HepG2 (cell line): ENCODE results near the gene ITGA7. TPM values are rescaled to one million over a fixed set of nuclear protein-coding genes. Genes with fewer than 3 reads are reported as not detected.

ENCODE experiments used
- ATF7-NPFF ChIP-seq: sonication (generic); formaldehyde crosslinking; IDR thresholded peaks from 2 replicates; pipeline ENCODE4 v1.8.1; 2023; ENCODE audit warnings: mild to moderate bottlenecking, low read depth, missing genetic modification reagents, moderate library complexity
- FOXM1 ChIP-seq: sonication (generic); formaldehyde crosslinking; IDR thresholded peaks from 2 replicates; pipeline ENCODE4 v1.5.0; 2020; ENCODE audit warnings: missing genetic modification reagents
- IKZF1 ChIP-seq: fragments of 450-650 bp; IDR thresholded peaks from 2 replicates; pipeline ENCODE4 v1.7.1; 2016
- ISL2 ChIP-seq: sonication (generic); formaldehyde crosslinking; IDR thresholded peaks from 2 replicates; pipeline ENCODE4 v1.5.0; 2020; ENCODE audit warnings: missing genetic modification reagents
- MED1 ChIP-seq: sonication (generic); formaldehyde crosslinking; IDR thresholded peaks from 2 replicates; pipeline ENCODE4 v1.4.0; 2020; ENCODE audit warnings: missing genetic modification reagents
- NCOR1 ChIP-seq: fragments of 200-600 bp; sonication (generic); IDR thresholded peaks from 2 replicates; pipeline ENCODE4 v1.7.0; 2017; ENCODE audit warnings: antibody characterized with exemption, low read length, borderline replicate concordance
- NR0B2 ChIP-seq: sonication (generic); formaldehyde crosslinking; IDR thresholded peaks from 2 replicates; pipeline ENCODE4 v1.4.0; 2020; ENCODE audit warnings: mild to moderate bottlenecking, missing genetic modification reagents
- PCBP2 ChIP-seq: fragments of 200-400 bp; formaldehyde crosslinking; optimal IDR thresholded peaks from 2 replicates; pipeline ENCODE3; 2018; ENCODE audit warnings: low read length, low read depth; ENCODE audit not compliant: poor library complexity, severe bottlenecking
- PRMT3 ChIP-seq: sonication (generic); formaldehyde crosslinking; IDR thresholded peaks from 2 replicates; pipeline ENCODE4 v1.8.1; 2022; ENCODE audit warnings: low read depth, mild to moderate bottlenecking, moderate library complexity, missing genetic modification reagents, borderline replicate concordance
- STAT5B ChIP-seq: sonication (generic); formaldehyde crosslinking; IDR thresholded peaks from 2 replicates; pipeline ENCODE4 v1.4.0; 2020; ENCODE audit warnings: missing genetic modification reagents
- TBX2 ChIP-seq: sonication (generic); formaldehyde crosslinking; IDR thresholded peaks from 2 replicates; pipeline ENCODE4 v1.5.0; 2020; ENCODE audit warnings: missing genetic modification reagents, mild to moderate bottlenecking, borderline replicate concordance
- TGIF2 ChIP-seq: IDR thresholded peaks from 2 replicates; pipeline ENCODE4 v1.6.1; 2016; ENCODE audit warnings: control low read depth, missing compliant biosample characterization
- TRIM22 ChIP-seq: fragments of 450-650 bp; IDR thresholded peaks from 2 replicates; pipeline ENCODE4 v1.6.1; 2017
- ZBTB42 ChIP-seq: sonication (generic); formaldehyde crosslinking; IDR thresholded peaks from 2 replicates; pipeline ENCODE4 v1.5.0; 2020; ENCODE audit warnings: mild to moderate bottlenecking, missing genetic modification reagents
- ZHX1 ChIP-seq: sonication (generic); formaldehyde crosslinking; IDR thresholded peaks from 2 replicates; pipeline ENCODE4 v1.8.1; 2022; ENCODE audit warnings: low read depth, mild to moderate bottlenecking, missing genetic modification reagents
- ZKSCAN8 ChIP-seq: IDR thresholded peaks from 2 replicates; pipeline ENCODE4 v1.6.1; 2016; ENCODE audit warnings: borderline replicate concordance, missing genetic modification reagents, missing compliant biosample characterization
- ZNF235 ChIP-seq: sonication (generic); formaldehyde crosslinking; IDR thresholded peaks from 2 replicates; pipeline ENCODE4 v1.8.1; 2023; ENCODE audit warnings: mild to moderate bottlenecking, missing genetic modification reagents, borderline replicate concordance
- ZNF383 ChIP-seq: sonication (generic); formaldehyde crosslinking; IDR thresholded peaks from 2 replicates; pipeline ENCODE4 v1.4.0; 2020; ENCODE audit warnings: missing genetic modification reagents, mild to moderate bottlenecking, borderline replicate concordance
- ZNF496 ChIP-seq: sonication (generic); formaldehyde crosslinking; IDR thresholded peaks from 2 replicates; pipeline ENCODE4 v1.8.1; 2023; ENCODE audit warnings: mild to moderate bottlenecking, moderate library complexity, missing genetic modification reagents; ENCODE audit not compliant: insufficient replicate concordance
- ZNF782 ChIP-seq: sonication (generic); formaldehyde crosslinking; IDR thresholded peaks from 2 replicates; pipeline ENCODE4 v1.4.0; 2020; ENCODE audit warnings: missing genetic modification reagents, mild to moderate bottlenecking, borderline replicate concordance
- polyA plus RNA-seq, 8 experiments: library from polyadenylated mRNA; depleted of rRNA in 3 of 8; stranded (reverse) in 7 of 8; unstranded in 1 of 8; fragments of >200 nt; fragmentation: Illumina TruSeq in 4 of 8; extraction: Trizol in 4 of 8; gene quantifications; 2 replicates each; pipeline versions ENCODE4 v1.2.1 to v1.2.3, GENCODE V29; 2011 to 2016; ENCODE audit warnings: low read depth in 4 of 8, missing spikeins in 1 of 8, mixed read lengths in 1 of 8; ENCODE audit not compliant: insufficient read depth in 1 of 8
- total RNA-seq, 5 experiments: library from RNA; depleted of rRNA; stranded (reverse); fragments of >200 nt; fragmentation: Illumina TruSeq; extraction: Trizol; gene quantifications; 2 replicates each; pipeline ENCODE4 v1.2.3, GENCODE V29; 2016; ENCODE audit warnings: low read depth in 1 of 5
- TF ChIP-seq, protein P1 (sequence below): IDR thresholded peaks from 2 replicates; pipeline ENCODE4 v1.6.1; 2016; ENCODE audit warnings: missing compliant biosample characterization, missing genetic modification reagents, borderline replicate concordance
- TF ChIP-seq, protein P2 (sequence below): sonication (generic); formaldehyde crosslinking; IDR thresholded peaks from 2 replicates; pipeline ENCODE4 v1.4.0; 2020; ENCODE audit warnings: missing genetic modification reagents, mild to moderate bottlenecking, borderline replicate concordance

The ITGA7 gene
- total and polyA plus RNA-seq, 2 of the 13 experiments (the other 11 are each of a cell fraction or from before 2014, with no cell fraction given): 0.65 to 0.75 TPM

DNA sequence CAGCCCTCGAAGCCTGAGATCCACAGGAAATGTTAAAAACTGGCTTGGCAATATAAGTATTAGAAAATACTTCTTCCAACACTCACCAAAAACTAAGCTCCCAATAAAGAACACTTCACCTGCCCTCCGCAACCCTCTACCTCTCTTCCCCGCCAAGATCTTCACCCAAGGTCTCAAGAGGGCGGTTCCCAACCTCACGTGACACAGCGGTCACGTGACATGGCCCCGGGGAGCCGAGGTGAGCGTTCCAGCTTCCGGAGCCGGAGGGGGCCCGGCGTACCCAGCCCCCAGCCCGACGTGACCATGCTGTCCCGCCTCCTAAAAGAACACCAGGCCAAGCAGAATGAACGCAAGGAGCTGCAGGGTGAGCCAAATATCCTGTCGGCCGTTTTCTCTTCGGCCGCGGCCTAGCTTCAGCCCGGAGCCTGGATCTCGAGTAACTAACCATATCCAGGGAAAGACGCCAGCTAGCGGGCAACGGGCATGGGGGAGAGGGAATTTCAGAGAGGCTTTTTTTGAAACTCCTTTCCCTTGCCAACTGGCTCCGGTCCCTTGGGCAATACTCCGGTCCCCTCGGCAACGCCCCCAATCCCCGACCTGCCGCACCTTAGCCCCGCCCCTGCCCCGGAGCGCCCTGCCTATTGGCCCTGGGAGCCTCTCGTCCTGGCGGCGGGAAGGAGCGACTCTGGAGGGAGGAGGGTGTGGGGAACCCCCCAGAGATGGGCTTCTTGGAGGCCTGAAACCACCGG lies 8.3 kb upstream of the ITGA7 start, which contains the start of gene BLOC1S1 (continued):
- TF ChIP-seq ISL2 (CRISPR knock-in tag) (no peak), ZNF235 (CRISPR knock-in tag) (no peak), STAT5B (CRISPR knock-in tag) (peak; percentile 80; the same call in 1 of the 2 replicates), IKZF1 (no peak), ZHX1 (CRISPR knock-in tag) (peak; percentile 49), PRMT3 (CRISPR knock-in tag) (no peak), TGIF2 (CRISPR knock-in tag) (peak; percentile 70), PCBP2 (no peak), NR0B2 (CRISPR knock-in tag) (0 out of 2 replicates have a peak, but pooled peaks have one; percentile 34), ZNF383 (CRISPR knock-in tag) (no peak), FOXM1 (CRISPR knock-in tag) (no peak), ZBTB42 (no peak), ZNF782 (CRISPR knock-in tag) (0 out of 2 replicates have a peak, but pooled peaks have one; percentile 30), NCOR1 (peak; percentile 10; the same call in 1 of the 2 replicates), ZKSCAN8 (CRISPR knock-in tag) (0 out of 2 replicates have a peak, but pooled peaks have one; percentile 54), ZNF496 (CRISPR knock-in tag) (no peak), ATF7-NPFF (CRISPR knock-in tag) (peak; percentile 58; the same call in 1 of the 2 replicates), TBX2 (CRISPR knock-in tag) (peak; percentile 50), TRIM22 (no peak), MED1 (CRISPR knock-in tag) (no peak; the same call in 1 of the 2 replicates)
- TF ChIP-seq, protein P1, sequence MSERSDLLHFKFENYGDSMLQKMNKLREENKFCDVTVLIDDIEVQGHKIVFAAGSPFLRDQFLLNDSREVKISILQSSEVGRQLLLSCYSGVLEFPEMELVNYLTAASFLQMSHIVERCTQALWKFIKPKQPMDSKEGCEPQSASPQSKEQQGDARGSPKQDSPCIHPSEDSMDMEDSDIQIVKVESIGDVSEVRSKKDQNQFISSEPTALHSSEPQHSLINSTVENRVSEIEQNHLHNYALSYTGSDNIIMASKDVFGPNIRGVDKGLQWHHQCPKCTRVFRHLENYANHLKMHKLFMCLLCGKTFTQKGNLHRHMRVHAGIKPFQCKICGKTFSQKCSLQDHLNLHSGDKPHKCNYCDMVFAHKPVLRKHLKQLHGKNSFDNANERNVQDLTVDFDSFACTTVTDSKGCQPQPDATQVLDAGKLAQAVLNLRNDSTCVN: 0 out of 2 replicates have a peak, but pooled peaks have one; percentile 51
- TF ChIP-seq, protein P2, sequence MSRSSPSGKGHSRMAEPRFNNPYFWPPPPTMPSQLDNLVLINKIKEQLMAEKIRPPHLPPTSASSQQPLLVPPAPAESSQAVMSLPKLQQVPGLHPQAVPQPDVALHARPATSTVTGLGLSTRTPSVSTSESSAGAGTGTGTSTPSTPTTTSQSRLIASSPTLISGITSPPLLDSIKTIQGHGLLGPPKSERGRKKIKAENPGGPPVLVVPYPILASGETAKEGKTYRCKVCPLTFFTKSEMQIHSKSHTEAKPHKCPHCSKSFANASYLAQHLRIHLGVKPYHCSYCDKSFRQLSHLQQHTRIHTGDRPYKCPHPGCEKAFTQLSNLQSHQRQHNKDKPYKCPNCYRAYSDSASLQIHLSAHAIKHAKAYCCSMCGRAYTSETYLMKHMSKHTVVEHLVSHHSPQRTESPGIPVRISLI (CRISPR knock-in tag): 0 out of 2 replicates have a peak, but pooled peaks have one; percentile 16
